Liver (tissue), 9 donors: ENCODE data around the gene CCNL1. TPM values are rescaled to one million over a fixed set of nuclear protein-coding genes. Genes with fewer than 3 reads are reported as not detected.

Experiments used
- DNase-seq: peaks from one replicate; pipeline ENCODE4 v3.0.0-alpha.2; 2017; ENCODE audit warnings: low spot score
- H3K27ac ChIP-seq, 2 donors: one replicate each; pipeline ENCODE4 v1.7.0; 2013; ENCODE audit warnings: inconsistent platforms in 2 of 2, low read length in 2 of 2, control low read depth in 1 of 2, low read depth in 1 of 2, mild to moderate bottlenecking in 1 of 2
- H3K27me3 ChIP-seq, 4 donors: one replicate each; pipeline versions ENCODE4 v1.6.1 to v1.7.0; 2013; ENCODE audit warnings: low read length in 3 of 4, inconsistent platforms in 1 of 4, mild to moderate bottlenecking in 1 of 4, moderate library complexity in 1 of 4; ENCODE audit not compliant: control insufficient read depth in 4 of 4, insufficient read depth in 4 of 4
- H3K36me3 ChIP-seq, 4 donors: one replicate each; pipeline versions ENCODE4 v1.6.1 to v1.7.0; 2013; ENCODE audit warnings: low read length in 3 of 4, mild to moderate bottlenecking in 3 of 4, low read depth in 1 of 4, moderate library complexity in 1 of 4; ENCODE audit not compliant: control insufficient read depth in 4 of 4, insufficient read depth in 3 of 4
- H3K4me1 ChIP-seq, 4 donors: one replicate each; pipeline versions ENCODE4 v1.6.1 to v1.7.0; 2013; ENCODE audit warnings: low read length in 3 of 4, mild to moderate bottlenecking in 3 of 4, moderate library complexity in 1 of 4; ENCODE audit not compliant: control insufficient read depth in 4 of 4, insufficient read depth in 4 of 4
- H3K4me3 ChIP-seq, 3 donors: one replicate each; pipeline versions ENCODE4 v1.6.1 to v1.7.0; 2013; ENCODE audit warnings: low read length in 3 of 3, control low read depth in 1 of 3, low read depth in 1 of 3, mild to moderate bottlenecking in 1 of 3
- H3K9ac ChIP-seq, 2 donors: one replicate each; pipeline ENCODE4 v1.7.0; 2013; ENCODE audit warnings: low read length in 2 of 2, mild to moderate bottlenecking in 2 of 2, moderate library complexity in 2 of 2, control low read depth in 1 of 2, low read depth in 1 of 2
- H3K9me3 ChIP-seq, 4 donors: one replicate each; pipeline versions ENCODE4 v1.6.1 to v1.7.0; 2013; ENCODE audit warnings: low read length in 3 of 4; ENCODE audit not compliant: control insufficient read depth in 4 of 4
- EGR1 ChIP-seq, 2 donors: IDR thresholded peaks; 2 replicates each; pipeline ENCODE4 v1.6.1; 2016 to 2018; ENCODE audit warnings: antibody characterized with exemption in 2 of 2, low read depth in 2 of 2
- FOXA1 ChIP-seq: IDR thresholded peaks from 2 replicates; pipeline ENCODE4 v1.6.1; 2016; ENCODE audit warnings: antibody characterized with exemption
- FOXA2 ChIP-seq: IDR thresholded peaks from 2 replicates; pipeline ENCODE4 v1.6.1; 2016; ENCODE audit warnings: antibody characterized with exemption
- HNF4A ChIP-seq, 2 donors: conservative IDR thresholded peaks; 2 replicates each; pipeline ENCODE4 v1.6.1; 2016; ENCODE audit warnings: antibody characterized with exemption in 2 of 2, mild to moderate bottlenecking in 2 of 2
- HNF4G ChIP-seq: IDR thresholded peaks from 2 replicates; pipeline ENCODE4 v1.6.1; 2016; ENCODE audit warnings: antibody characterized with exemption
- JUND ChIP-seq, 2 donors: IDR thresholded peaks; 2 replicates each; pipeline ENCODE4 v1.6.1; 2016; ENCODE audit warnings: antibody characterized with exemption in 2 of 2
- NR2F2 ChIP-seq: IDR thresholded peaks from 2 replicates; pipeline ENCODE4 v1.6.1; 2016; ENCODE audit warnings: antibody characterized with exemption
- RAD21 ChIP-seq, 2 donors: IDR thresholded peaks; 2 replicates each; pipeline ENCODE4 v1.6.1; 2016; ENCODE audit warnings: antibody characterized with exemption in 2 of 2, mild to moderate bottlenecking in 2 of 2
- SP1 ChIP-seq: IDR thresholded peaks from 2 replicates; pipeline ENCODE4 v1.6.1; 2018; ENCODE audit warnings: antibody characterized with exemption, mild to moderate bottlenecking
- TAF1 ChIP-seq: conservative IDR thresholded peaks from 2 replicates; pipeline ENCODE4 v1.6.1; 2016; ENCODE audit warnings: antibody characterized with exemption, mild to moderate bottlenecking
- YY1 ChIP-seq: IDR thresholded peaks from 2 replicates; pipeline ENCODE4 v1.6.1; 2016; ENCODE audit warnings: antibody characterized with exemption, mild to moderate bottlenecking
- WGBS: extraction: QIAGEN DNeasy Blood & Tissue Kit; methylation state at CpG from one replicate; pipeline ENCODE4 v1.1.7; 2013; 5-methylcytosine and 5-hydroxymethylcytosine counted together
- polyA plus RNA-seq, 2 donors: library from polyadenylated mRNA; stranded (reverse) in 1 of 2; unstranded in 1 of 2; fragments of 200-250 nt in 1 of 2; fragments of >200 nt in 1 of 2; fragmentation: Nextera tagmentation in 1 of 2; extraction: Ambion mirVana in 1 of 2; gene quantifications; one replicate each; pipeline versions ENCODE4 v1.2.1 to v1.2.3, GENCODE V29; 2013 to 2015
- total RNA-seq, 2 donors: library from RNA; depleted of rRNA; stranded (reverse); fragments of >200 nt; gene quantifications; one replicate each; pipeline ENCODE4 v1.2.3, GENCODE V29; 2014
- TF ChIP-seq, protein P1 (sequence below): fragments of 150-350 bp; IDR thresholded peaks from 2 replicates; pipeline ENCODE4 v1.5.1; 2017; ENCODE audit warnings: improper control_type of control experiment, low read depth, low read length; ENCODE audit not compliant: missing input control
- TF ChIP-seq, protein P2 (sequence below): IDR thresholded peaks from 2 replicates; pipeline ENCODE4 v1.6.1; 2016; ENCODE audit warnings: antibody characterized with exemption, mild to moderate bottlenecking
- TF ChIP-seq, protein P3 (sequence below): IDR thresholded peaks from 2 replicates; pipeline ENCODE4 v1.6.1; 2016; ENCODE audit warnings: antibody characterized with exemption
- donor health status: healthy.
- donor health status: healthy.
- donor health status: healthy.
- donor health status: healthy.
- donor health status: healthy.

CCNL1 gene
- total and polyA plus RNA-seq, 4 donors = 22.7 to 163 (median 95.0) TPM

DNA sequence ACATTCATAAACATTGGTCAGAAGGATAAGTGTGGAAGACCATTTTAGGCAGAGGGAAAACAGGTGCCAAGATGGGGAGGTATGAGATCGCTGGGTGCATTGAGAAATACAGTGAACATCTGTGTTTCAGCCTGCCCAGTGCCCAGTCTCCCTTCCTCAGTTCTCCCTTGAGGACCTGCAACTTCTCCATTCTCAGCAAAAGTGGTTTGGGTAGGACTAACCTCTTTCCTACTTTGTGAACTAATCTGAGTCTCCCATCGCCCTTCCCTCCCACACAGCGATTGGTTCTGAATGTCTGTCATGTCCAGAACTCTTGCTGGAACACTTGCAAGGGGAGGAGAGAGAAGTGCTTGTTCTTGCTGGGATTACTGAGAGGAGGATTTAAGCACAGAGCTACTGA is 10.9 kb upstream of the CCNL1 start:
- Histone ChIP-seq H3K27ac (no peak overlapping the region), H3K9me3 (no peaks in the 10 kb centered on the region), H3K4me1 (peaks cover 2 to 34% (median 19%) of the 10 kb centered on the region in 4 donors), H3K27me3 (no peaks in the 10 kb centered on the region), H3K36me3 (no peaks in the 10 kb centered on the region), H3K9ac (no peak overlapping the region), H3K4me3 (no peak overlapping the region)
- TF ChIP-seq EGR1 (IDR thresholded peaks at IDR 0.05; ENCODE audit: low read depth in 2 of 2) = no peak
- TF ChIP-seq RAD21 (IDR thresholded peaks at IDR 0.05) = no peak
- TF ChIP-seq HNF4A (conservative IDR thresholded peaks at IDR 0.05) = no peak
- TF ChIP-seq JUND (IDR thresholded peaks at IDR 0.05) = no peak
- no peak for TF ChIP-seq HNF4G
- TF ChIP-seq FOXA1 = no peak
- TF ChIP-seq NR2F2 = no peak
- TF ChIP-seq TAF1 = no peak
- TF ChIP-seq, protein P1, sequence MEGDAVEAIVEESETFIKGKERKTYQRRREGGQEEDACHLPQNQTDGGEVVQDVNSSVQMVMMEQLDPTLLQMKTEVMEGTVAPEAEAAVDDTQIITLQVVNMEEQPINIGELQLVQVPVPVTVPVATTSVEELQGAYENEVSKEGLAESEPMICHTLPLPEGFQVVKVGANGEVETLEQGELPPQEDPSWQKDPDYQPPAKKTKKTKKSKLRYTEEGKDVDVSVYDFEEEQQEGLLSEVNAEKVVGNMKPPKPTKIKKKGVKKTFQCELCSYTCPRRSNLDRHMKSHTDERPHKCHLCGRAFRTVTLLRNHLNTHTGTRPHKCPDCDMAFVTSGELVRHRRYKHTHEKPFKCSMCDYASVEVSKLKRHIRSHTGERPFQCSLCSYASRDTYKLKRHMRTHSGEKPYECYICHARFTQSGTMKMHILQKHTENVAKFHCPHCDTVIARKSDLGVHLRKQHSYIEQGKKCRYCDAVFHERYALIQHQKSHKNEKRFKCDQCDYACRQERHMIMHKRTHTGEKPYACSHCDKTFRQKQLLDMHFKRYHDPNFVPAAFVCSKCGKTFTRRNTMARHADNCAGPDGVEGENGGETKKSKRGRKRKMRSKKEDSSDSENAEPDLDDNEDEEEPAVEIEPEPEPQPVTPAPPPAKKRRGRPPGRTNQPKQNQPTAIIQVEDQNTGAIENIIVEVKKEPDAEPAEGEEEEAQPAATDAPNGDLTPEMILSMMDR = no peak
- TF ChIP-seq, protein P2, sequence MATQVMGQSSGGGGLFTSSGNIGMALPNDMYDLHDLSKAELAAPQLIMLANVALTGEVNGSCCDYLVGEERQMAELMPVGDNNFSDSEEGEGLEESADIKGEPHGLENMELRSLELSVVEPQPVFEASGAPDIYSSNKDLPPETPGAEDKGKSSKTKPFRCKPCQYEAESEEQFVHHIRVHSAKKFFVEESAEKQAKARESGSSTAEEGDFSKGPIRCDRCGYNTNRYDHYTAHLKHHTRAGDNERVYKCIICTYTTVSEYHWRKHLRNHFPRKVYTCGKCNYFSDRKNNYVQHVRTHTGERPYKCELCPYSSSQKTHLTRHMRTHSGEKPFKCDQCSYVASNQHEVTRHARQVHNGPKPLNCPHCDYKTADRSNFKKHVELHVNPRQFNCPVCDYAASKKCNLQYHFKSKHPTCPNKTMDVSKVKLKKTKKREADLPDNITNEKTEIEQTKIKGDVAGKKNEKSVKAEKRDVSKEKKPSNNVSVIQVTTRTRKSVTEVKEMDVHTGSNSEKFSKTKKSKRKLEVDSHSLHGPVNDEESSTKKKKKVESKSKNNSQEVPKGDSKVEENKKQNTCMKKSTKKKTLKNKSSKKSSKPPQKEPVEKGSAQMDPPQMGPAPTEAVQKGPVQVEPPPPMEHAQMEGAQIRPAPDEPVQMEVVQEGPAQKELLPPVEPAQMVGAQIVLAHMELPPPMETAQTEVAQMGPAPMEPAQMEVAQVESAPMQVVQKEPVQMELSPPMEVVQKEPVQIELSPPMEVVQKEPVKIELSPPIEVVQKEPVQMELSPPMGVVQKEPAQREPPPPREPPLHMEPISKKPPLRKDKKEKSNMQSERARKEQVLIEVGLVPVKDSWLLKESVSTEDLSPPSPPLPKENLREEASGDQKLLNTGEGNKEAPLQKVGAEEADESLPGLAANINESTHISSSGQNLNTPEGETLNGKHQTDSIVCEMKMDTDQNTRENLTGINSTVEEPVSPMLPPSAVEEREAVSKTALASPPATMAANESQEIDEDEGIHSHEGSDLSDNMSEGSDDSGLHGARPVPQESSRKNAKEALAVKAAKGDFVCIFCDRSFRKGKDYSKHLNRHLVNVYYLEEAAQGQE = no peak
- no peak for DNase-seq
- WGBS = 85% methylated on average over 3 of the region's 3 CpGs

DNA sequence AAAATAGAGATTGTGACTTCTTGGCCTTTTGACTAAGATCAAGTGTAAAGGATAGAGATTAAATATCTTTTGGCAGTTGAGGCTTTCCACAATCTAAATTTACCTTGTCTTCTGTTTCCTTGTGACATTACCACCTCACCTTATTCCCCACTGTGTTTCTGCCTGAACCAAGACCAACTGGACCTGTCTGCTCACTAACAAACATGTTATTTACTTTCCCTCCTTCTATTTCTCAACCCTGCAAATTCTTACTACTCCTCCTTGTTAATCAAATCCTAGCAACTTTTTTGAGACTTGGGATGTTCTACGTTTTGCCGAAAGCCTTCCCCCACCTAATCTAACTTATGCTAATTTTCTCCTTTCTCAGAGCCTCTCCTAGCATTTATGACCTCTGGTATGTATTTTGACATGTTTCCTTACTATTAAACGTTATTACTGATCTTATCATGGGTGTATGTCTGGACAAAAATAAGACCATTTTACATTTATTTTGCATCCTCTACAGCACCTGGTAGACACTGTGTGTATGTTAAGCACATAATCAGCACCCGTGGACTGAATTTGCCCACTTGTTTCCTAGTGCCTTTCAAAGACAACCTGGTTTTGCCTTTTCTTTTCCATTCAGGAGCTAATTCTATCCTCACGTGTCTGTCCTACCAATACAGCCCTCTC is 7.6 kb upstream of the CCNL1 start:
- H3K27ac ChIP-seq = peak overlapping the region; percentile 63 to 69
- TF ChIP-seq FOXA1 = no peak
- TF ChIP-seq SP1 = peak; percentile 7
- peak; percentile 62 for TF ChIP-seq FOXA2

DNA sequence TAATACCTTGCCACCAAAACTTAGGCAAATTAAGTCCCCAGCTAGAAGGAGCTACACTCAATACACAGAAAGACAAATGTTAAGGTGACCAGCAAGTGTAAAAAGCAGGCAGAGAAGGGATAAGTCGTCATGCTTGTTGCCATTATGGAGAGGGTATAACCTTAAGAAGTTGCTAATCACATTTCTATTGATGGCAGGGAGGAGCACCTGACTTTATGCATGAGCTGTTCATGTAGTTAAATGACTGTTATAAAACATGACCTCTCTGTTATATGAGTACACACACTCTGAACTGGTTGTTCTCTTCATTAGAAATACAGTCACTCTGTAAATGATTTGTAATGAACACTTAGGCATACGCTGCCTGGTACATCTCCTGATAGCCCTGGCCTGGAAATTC is 6.6 kb upstream of the CCNL1 start:
- Histone ChIP-seq H3K27ac (peak overlapping the region; percentile 63 to 69), H3K9me3 (no peaks in the 10 kb centered on the region), H3K27me3 (no peaks in the 10 kb centered on the region), H3K4me3 (no peak overlapping the region), H3K9ac (no peak overlapping the region), H3K4me1 (peaks cover 6 to 42% (median 18%) of the 10 kb centered on the region in 4 donors), H3K36me3 (peaks cover 0 to 1% (median 0%) of the 10 kb centered on the region in 4 donors)
- DNase-seq = no peak
- 40% methylated on average over 2 of the region's 2 CpGs for WGBS
- TF ChIP-seq SP1 (peak; percentile 59), HNF4A (conservative IDR thresholded peaks at IDR 0.05) (peak; percentile 16 to 27), TAF1 (no peak), YY1 (no peak)
- TF ChIP-seq, protein P3, sequence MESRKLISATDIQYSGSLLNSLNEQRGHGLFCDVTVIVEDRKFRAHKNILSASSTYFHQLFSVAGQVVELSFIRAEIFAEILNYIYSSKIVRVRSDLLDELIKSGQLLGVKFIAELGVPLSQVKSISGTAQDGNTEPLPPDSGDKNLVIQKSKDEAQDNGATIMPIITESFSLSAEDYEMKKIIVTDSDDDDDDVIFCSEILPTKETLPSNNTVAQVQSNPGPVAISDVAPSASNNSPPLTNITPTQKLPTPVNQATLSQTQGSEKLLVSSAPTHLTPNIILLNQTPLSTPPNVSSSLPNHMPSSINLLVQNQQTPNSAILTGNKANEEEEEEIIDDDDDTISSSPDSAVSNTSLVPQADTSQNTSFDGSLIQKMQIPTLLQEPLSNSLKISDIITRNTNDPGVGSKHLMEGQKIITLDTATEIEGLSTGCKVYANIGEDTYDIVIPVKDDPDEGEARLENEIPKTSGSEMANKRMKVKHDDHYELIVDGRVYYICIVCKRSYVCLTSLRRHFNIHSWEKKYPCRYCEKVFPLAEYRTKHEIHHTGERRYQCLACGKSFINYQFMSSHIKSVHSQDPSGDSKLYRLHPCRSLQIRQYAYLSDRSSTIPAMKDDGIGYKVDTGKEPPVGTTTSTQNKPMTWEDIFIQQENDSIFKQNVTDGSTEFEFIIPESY = peak; percentile 38
- TF ChIP-seq, protein P1 = no peak

More for the DNA sequence above, 7.6 kb upstream of the CCNL1 start:
- Histone ChIP-seq H3K4me3 (no peak overlapping the region), H3K9me3 (no peaks in the 10 kb centered on the region), H3K36me3 (peaks cover 0 to 1% (median 0%) of the 10 kb centered on the region in 4 donors), H3K27me3 (no peaks in the 10 kb centered on the region), H3K4me1 (peaks cover 6 to 42% (median 18%) of the 10 kb centered on the region in 4 donors), H3K9ac (no peak overlapping the region)
- no peak for DNase-seq
- WGBS = 59% methylated on average over 5 of the region's 5 CpGs
